HG03108 (cell line): Measurements from ENCODE around the gene EPHB3.
"Not testable (repeated sequence)": the region's sequence is repeated elsewhere in the genome, so short reads cannot be mapped to it uniquely, and the experiment has no call there.

Source experiments
- ATAC-seq: cut with Tn5 transposase; IDR thresholded peaks from one replicate; pipeline ENCODE4 v1.9.1; 2021; ENCODE audit warnings: moderate library complexity; ENCODE audit not compliant: unreplicated experiment

EPHB3 gene

DNA sequence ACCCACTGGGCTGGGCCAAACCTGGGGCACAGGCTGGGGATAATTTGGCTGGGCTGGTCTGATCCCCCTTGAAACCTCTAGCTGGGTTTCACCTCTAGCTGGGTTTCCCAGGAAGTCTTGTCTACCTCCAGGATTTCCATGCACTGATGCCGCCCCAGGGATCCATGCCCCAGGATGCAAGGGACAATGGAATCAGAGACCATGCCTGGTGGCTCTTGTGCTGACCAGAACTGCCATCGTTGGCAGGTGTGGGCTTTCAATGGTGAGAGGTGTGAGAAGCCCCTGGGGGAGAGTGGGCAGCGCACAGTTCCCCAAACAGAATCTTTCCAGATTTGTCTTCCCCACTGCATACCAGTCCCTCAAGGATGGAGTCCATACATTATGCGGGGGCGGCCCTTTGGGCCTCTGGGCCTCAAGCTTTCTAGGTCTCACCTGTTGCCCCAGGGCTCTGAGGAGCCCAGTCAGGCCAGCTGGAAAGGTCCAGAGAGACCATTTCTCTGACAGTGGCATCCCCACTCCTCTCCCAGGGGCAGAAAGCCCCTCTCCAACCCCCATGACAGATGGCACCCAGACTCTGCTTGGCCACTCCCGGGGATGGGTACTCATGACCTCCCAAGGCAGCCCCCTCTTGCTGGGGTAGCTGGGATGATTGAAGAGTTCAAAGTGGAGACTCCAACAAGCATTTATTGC lies 35.4 kb downstream of the EPHB3 start:
- ATAC-seq = no peak

DNA sequence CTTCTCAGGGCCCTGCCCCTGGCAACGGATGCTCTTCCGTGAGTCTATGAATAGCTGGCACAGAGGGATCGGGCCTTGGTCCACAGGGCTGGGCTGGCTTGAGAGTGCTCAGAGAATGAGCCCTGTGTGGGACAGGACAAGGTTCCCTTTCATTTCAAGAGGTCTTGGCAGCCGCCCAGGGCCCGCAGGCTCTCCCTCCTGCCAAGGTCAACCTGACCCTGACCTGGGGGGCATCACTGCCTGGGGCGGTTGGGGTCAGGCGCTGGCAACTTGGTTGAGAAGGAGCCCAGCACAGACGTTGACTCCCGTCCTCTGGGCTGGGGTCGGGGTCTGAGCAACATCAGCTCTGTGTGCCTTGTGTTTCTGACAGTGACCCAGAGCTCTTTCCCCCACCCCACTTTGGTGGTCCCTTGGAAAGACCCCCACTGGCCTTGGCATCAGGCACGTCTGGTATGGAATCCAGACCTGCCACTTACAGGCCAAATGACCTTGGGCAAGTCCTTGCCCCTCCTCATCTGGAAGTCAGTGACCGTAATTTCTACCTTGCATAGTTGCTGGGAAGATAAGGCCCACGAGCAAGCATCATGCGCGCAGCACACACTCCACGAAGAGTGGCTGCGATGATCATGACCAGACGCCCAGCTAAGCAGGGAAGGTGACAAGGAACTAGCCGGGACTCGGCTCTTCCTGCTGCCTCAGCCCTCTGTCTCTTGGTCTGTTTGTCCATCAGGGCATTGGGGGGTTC lies 36.4 kb downstream of the EPHB3 start:
- no peak for ATAC-seq

DNA sequence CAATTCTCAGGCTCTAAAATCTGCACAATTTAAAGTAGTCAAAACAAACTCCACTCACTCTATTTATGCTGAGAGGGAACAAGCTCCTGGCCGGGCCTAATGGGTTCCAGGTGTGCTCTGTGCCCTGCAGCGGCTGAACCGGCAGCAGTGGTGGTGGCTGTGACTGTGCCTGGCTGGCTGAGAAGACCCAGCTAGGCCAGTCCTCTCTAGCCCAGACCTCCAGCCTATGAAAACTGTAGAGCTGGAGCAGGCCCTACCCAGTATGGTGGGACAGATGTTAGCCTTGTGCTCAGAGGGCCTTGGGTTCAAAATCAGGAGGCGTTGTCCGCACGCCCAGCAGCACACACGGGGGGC lies 37.0 kb downstream of the EPHB3 start:
- no peak for ATAC-seq

DNA sequence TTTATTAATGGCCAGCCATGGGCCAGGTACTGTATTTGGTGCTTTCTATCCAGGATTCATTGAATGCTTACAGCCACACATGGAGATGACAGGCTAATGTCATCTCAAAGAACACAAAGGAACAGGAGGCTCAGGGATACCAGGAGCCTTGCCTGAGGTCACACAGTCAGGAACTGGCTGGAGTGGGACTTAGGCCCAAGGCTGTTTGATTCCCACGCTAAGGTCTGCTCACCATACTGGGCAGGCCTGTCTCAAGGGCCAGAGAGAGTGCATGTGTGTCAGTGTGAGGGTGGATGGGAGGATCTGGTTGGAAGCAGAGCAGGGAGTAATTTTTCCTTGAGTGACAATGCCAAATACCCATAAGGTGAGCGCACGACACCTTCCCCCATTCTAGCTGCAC lies 37.6 kb downstream of the EPHB3 start:
- ATAC-seq = no peak

DNA sequence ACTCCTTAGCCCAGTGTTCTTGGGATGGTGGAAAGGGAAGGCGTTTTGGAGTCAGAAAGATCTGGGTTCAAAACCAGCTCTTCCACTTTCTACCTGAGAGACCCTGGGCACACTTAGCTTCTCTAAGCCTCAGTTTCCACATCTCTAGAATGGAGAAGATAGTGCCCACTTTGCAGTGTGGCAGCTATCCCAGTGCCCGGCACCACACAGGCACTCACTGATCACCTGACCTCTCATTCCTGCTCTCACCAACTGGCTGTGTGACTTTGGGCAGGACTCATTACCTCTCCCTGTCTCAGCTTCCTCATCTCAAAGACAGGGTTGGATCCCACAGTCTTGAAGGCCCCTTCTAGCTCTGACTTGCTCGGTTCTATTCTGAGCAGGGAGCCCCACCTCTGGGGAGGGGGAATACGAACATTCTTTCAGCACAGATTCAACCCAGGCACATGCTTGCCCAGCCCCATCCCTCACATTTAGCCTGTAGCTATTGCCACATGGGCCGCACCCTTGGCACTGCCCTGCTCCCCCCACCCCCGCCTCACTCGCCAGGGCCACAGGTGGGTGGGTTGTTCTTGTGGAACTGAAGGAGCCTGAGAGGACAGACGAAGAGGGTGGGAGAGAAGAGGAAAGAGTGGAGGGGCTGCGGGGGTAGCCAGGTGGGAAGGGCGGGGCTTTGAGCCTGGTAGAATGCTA lies 39.2 kb downstream of the EPHB3 start:
- ATAC-seq = no peak

DNA sequence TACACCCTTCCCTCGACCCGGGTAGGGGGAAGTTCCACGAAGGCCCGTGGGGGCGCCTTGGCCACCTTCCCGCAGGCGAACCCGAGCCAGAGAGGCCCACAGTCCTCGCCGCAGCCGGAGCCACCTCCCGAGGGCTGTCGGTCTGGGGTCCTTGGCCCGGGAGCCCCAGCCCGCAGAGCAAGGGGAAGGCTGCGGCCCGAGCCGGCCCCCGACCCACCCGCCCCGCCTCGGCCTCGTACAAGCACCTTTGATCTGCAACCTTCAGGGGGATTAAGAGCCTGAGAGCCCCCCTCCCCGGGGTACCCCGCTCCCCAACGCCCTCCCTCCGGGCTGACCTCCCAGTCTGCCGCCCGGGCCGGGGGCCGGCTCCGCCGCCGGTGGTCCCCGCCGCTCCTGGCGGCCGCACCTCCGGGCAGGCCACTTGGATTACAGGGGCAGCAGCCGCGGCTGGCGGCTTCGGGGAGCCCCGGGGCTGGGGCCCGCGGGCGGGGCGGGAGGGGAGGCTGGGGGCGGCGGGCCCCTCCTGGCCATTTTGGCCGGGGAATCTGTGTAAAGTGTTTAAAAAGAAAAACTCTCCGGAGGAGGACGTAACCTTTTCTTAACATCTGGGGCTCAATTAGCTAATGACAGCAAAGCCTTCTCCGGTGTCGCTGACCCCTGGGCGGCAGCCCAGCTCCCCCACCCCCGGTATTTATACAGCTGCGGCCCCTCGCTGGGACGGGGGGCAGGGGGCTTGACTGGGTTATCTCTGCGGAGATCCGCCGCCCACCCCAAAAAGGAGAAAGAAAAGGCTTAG lies 40.2 kb downstream of the EPHB3 start:
- no peak for ATAC-seq

DNA sequence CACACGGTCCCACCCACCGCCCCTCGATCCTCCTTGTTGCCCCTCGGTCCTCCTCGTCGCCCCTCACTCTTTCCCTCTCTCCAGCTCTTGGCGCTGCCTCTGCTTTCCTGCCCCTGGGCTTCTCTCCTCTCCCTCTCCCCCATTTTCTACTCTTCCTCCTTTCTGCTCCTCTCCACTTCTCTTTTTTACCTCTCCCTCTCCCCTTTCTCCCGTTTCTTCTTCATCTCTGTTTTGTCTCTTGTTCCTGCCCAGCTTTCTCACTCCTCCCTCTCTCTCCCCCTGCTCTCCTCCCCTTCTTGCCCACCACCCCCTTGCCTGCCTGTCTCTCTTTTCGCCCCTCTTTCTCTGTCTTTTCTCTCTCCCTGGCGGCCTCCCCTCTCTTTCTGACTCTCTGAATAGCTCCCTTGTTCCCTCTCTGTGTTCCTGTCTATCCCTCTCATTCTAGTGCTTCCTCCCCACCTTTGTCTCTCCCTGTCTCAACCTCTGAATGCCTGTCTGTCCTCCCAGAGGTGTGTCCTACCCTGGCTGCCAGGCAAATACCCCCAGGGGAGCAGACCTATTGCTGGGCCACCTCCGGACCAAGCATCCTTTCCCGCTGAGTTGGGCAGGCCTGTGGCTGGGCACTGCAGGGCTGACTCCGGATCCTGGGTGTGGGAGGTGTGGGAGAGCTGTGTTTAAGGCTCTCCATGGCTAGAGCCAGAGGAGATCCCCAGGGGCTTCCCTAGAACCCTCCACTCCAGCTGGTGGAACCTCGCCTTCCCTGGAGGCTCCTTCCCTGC lies 41.0 kb downstream of the EPHB3 start:
- no peak for ATAC-seq

DNA sequence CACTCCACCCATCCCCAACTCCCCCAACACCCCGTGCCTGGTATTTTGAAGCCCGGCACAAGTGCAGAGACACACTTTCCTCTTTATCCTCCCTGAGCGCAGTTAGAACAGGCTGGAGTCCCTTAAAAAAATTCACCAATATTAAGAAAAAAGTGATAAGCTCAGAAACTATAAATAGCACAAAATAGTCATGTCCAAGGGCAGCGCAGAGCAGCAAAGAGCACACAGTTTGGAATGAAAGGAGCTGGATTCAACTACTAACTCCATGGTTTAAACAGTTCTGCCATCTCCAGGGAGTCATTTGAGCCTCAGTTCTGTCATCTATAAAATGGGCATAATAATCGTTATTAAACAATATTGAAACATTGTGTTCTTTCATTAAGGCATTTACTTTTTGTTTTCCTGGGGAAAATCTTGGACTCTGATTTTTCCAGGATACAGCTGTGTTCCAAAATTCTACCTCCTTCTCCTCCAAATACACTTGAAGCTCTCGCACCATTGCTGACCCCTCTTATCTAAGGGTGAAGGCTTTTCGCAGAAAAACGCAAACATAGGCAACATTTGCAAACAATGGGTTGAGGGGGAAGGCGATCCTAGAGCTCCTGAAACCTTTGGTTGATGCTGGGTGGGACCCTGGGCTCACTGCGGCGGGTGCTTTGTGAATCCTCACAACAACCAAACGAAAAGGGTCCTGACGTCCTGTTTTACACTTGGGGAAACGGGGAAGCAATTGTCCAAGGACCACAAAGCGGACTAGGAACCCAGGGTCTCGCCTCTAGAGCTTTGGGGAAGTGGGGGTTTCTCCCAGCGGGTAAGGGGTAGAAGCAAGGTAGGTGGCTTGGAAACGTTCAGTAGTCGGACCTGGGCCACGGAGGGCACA lies 41.8 kb downstream of the EPHB3 start:
- ATAC-seq = no peak

DNA sequence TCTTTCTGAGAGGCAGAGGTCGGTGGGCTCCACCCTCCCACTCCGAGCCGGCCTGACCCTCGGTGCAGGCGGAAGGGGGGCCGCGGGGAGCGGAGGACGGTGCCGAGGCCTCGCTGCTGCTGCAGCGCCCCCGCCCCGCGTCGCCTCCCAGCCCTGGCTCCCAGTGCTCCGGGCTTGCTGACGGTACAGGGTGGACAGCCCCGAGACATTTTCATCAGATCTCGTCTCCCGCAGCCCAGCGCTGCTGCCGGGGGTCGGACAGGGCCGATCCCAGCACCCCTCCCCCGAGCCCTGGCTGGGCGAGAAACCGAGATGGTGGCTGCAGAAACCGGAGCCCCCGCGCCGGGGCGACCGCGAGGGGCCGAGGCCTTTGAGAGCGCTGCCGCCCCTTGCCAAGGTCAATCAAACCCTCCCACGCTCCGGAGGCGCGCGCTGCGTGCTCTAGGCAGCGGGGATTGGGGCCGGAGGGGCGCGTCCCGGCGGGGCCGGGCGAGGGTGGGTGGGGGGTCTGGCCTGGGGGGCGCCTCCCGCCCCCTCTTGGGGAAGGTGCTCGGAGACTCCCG lies 42.5 kb downstream of the EPHB3 start:
- ATAC-seq = no peak

DNA sequence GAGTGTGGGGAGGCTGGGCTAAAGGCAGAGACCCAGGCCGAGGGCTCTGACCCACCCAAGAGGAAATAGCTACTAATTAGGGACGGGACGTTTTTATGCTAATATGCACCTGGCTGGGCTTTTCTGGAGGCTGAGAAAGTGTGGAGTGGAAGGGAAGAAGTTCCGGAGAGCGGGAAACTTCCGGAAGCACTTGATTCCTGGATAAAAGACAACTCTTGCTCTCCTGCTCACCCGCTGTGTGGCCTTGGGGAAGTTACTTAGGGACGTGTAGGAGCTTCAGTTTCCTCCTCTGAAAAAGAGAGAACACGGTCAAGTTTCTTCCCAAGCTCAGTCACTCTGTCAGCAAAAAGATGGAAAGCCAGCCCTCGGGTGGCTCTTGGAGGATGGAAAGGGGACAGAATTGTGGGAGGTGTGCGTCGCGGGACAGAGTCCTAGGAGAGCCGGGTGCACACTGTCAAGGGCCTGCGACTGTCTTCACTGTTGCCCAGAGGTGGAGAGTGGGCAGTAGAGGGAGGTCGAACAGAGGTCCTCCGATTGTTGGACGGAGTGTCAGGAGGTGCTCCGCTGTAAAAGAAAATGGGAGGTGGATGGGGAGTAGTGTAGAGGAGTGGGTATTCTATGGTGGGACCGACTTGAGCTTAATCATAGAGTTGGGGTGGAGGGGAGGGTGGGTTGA lies 43.2 kb downstream of the EPHB3 start:
- ATAC-seq = no peak

DNA sequence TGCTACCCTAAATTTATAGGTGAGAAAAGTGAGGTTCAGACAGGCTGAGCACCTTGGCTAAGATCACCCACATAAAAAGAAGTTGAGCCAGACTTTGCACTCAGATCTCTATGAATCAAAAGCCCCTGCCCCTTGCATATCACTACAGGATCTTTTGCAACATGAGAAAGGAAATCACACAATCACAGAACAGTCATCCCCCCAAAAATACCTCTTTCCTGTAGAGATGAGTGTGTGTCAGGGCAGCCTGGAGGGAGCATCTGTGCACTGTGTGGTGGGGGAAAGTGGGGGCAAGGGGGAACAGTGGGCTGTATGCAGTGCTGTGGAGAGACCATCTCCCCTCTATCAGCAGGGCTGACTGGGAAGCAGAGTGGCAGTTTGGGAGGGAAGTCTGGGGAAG lies 46.6 kb downstream of the EPHB3 start:
- no peak for ATAC-seq

DNA sequence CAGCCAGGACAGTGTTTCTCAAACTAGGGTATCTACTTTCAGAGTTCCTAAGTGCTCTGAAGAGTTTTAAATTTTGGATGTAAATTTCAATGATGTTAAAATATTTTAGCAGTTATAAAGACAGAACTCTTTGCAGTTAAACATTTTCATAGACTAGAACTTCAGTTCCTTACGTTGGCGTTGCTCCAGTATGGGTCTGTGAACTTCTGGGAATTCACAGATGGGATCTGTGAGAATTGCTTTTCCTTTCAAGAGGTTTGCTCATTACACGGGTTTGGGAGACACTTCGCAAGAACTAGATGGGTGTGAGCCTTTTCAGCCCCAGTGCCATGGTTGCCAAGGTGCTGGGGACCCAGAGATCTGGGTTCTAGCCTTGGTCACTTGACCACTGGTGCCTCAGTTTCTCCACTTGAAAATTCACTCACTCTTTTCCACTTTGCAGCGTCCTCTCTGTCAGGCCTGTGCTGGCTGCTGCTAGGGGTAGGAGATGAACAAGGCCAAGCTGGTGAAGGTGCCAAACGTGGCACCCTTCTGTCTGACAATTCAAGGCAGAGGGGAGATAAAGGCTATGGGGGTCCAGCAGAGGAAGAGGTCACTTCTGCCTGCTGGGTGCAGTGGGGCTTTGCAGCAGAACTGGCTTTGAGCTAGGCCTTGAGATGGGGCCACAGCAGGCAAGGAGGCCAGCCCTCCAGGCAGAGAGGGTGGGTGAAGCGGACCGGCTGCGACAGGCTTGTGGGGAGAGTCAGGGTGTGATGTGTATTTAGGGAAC lies 48.1 kb downstream of the EPHB3 start:
- no peak for ATAC-seq

DNA sequence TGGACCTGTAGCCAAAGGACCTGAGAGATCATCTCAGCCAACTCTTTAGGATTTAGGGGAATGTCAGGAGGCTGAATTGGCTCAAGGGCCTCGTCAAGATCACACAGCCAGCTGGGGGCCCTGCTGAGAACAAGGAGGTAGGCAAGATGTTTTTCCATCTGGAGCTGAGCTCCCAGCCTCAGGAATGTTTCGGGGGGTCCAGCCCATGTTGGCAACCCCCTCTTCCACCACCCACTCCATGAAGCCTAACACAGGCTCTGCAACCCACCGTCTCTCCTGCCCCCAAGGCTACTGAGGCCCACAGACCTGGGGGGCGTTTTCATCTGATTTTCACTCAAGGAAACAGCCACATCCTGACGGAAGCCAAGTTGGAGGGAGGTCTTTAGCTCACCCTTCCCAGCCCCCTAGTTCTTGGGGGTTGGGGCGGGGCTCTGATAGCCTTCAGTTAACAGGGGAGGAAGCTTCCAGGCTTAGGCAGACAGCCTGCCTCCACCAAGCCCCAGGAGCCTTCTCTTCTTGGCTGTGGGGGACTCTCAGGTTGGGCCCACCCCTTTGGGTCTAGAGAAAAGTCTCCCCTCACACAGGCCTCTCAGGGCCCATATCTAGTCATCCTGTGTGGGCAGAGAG lies 48.8 kb downstream of the EPHB3 start:
- ATAC-seq = no peak

DNA sequence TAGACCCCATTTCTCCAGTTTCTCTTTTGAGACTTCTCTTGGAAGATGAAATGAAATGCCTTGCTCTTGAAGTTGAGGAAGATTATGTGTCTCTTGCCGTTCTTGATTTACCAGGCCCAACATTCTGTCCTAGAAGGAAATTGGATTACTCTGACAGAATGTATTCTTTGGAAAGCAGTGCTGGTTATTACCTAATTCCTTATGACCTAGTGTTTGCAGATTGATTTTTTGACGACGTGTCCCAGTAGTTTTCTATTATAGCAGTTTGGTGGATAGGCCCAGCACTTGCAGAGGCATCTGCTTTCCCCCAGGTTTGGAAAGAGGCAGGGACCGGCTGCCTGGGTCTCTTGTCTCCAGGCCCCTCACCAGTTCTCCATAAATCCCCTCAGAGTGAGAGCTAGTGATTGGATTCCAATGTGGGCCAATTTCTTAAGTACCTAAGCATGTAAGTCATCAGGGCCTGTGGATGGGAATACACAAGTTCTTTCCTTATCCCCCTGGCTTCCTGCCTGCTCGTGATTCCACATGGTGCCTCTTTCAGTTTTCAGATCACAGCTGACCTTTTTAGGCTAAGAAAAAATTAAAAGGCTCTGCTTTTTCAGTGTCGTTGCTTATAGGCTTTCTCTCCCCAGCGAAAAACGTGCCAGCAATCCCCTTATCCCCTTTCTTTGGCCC lies 50.2 kb downstream of the EPHB3 start:
- ATAC-seq = no peak

DNA sequence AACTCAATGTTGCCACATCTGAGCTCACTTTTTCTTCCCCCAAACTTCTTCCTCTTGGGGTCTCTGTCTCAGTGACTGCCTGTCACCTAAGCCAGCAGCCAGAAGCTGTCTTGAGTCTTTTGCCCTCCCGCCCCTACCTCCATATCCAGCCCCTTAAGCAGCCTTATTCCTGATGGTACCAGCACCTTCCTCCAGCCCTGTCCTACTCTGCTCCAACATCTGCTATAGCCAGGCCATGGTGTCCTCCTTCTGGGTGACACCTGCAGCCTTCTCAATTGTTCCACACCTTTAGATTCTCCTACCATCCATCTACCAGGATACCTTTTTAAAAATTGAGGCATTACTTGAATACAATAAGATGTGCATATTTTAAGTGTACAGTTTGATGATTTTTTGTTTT lies 53.8 kb downstream of the EPHB3 start:
- ATAC-seq = no peak

DNA sequence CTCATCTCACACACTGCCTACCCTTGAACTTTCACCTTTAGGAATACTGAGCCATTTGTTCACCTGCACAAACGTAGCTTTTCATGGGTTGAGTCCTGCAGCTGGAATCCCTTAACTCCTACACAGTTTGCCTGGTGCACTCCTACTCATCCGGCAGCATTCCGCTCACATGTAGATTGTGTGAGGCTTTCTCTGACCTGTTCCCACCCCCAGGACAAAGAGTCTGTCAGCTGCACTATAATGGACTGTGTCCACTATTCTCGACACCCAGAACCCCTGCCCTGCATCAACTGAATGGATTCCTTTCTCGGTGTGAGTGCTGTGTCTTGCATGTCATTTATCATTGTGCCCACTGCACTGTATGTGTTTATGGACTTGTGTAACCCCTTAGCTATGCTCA lies 54.9 kb downstream of the EPHB3 start:
- ATAC-seq = no peak

DNA sequence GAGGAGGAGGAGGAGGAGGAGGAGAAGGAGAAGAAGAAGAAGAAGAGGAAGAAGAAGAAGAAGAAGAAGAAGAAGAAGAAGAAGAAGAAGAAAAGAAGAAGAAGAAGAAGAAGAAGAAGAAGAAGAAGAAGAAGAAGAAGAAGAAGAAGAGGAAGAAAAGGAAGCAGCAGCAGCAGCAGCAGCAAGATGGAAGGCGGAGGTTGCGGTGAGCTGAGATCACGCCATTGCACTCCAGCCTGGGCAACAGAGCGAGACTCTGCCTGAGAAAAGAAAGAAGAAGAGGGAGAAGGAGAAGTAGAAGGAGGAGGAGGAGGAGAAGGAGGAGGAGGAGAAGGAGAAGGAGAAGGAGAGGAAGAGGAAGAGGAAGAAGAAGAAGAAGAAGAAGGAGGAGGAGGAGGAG lies 55.7 kb downstream of the EPHB3 start:
- ATAC-seq = not testable (repeated sequence)
